IPS DF 4.7 (cell line): ENCODE measurements around the gene ELF2.
"Not testable (repeated sequence)": the region's sequence is repeated elsewhere in the genome, so short reads cannot be mapped to it uniquely, and the experiment has no call there.

Source experiments
- DNase-seq: peaks from one replicate; pipeline ENCODE4 v3.0.0-alpha.2; 2013; ENCODE audit warnings: low spot score; ENCODE audit errors: extremely low read depth

The ELF2 gene

GRCh38 chr4:139188648-139189416, 11.8 kb upstream of the ELF2 start:
- DNase-seq = no peak

GRCh38 chr4:139184129-139184528, 7.1 kb upstream of the ELF2 start:
- DNase-seq = no peak

GRCh38 chr4:139177869-139178619, 1.0 kb upstream of the ELF2 start:
- no peak for DNase-seq

GRCh38 chr4:139176302-139177048, 543 bp downstream of the ELF2 start:
- DNase-seq = no peak

GRCh38 chr4:139175646-139176301, 1.2 kb downstream of the ELF2 start:
- no peak for DNase-seq

- no peak for DNase-seq
Observed at GRCh38 chr4:139171876-139172691, 4.9 kb downstream of the ELF2 start.

GRCh38 chr4:139170932-139171331, 6.1 kb downstream of the ELF2 start:
- DNase-seq = no peak

GRCh38 chr4:139167774-139168444, 9.1 kb downstream of the ELF2 start:
- DNase-seq = no peak

GRCh38 chr4:139164731-139165130, 12.3 kb downstream of the ELF2 start:
- no peak for DNase-seq

- DNase-seq = no peak
Observed at GRCh38 chr4:139163806-139164206, 13.2 kb downstream of the ELF2 start.

GRCh38 chr4:139157977-139158376, 19.0 kb downstream of the ELF2 start:
- DNase-seq = not testable (repeated sequence)

GRCh38 chr4:139154952-139155557, 22.0 kb downstream of the ELF2 start:
- no peak for DNase-seq

- no peak for DNase-seq
Observed at GRCh38 chr4:139154538-139154937, 22.5 kb downstream of the ELF2 start.

GRCh38 chr4:139154134-139154421, 22.9 kb downstream of the ELF2 start:
- no peak for DNase-seq

GRCh38 chr4:139153411-139154133, 23.4 kb downstream of the ELF2 start:
- DNase-seq = no peak

GRCh38 chr4:139152249-139152648, 24.8 kb downstream of the ELF2 start:
- DNase-seq = no peak

- DNase-seq = no peak
Observed at GRCh38 chr4:139146926-139147629, 29.9 kb downstream of the ELF2 start.

GRCh38 chr4:139145552-139145932, 31.5 kb downstream of the ELF2 start:
- no peak for DNase-seq
